IPS DF 6.9 (cell line): ENCODE measurements around the gene SPRYD3.
"Not testable (repeated sequence)": the region's sequence is repeated elsewhere in the genome, so short reads cannot be mapped to it uniquely, and the experiment has no call there.

ENCODE experiments used
- DNase-seq: peaks from one replicate; pipeline ENCODE4 v3.0.0-alpha.2; 2013; ENCODE audit warnings: low read depth, low spot score
- H3K27ac ChIP-seq: one replicate; pipeline ENCODE4 v1.5.1; 2013; ENCODE audit warnings: low read length, control low read depth
- H3K27me3 ChIP-seq: 2 replicates; pipeline ENCODE4 v1.6.1; 2013; ENCODE audit warnings: mild to moderate bottlenecking, low read length; ENCODE audit not compliant: control insufficient read depth, insufficient read depth
- H3K36me3 ChIP-seq: 2 replicates; pipeline ENCODE4 v1.6.1; 2013; ENCODE audit warnings: low read length; ENCODE audit not compliant: control insufficient read depth, insufficient read depth
- H3K4me1 ChIP-seq: 2 replicates; pipeline ENCODE4 v1.6.1; 2013; ENCODE audit warnings: low read length; ENCODE audit not compliant: control insufficient read depth, insufficient read depth
- H3K4me3 ChIP-seq: 2 replicates; pipeline ENCODE4 v1.5.1; 2013; ENCODE audit warnings: mild to moderate bottlenecking, low read length
- H3K9me3 ChIP-seq: 2 replicates; pipeline ENCODE4 v1.6.1; 2013; ENCODE audit warnings: low read length, inconsistent platforms; ENCODE audit not compliant: control insufficient read depth, insufficient read depth
- WGBS: extraction: QIAGEN DNeasy Blood & Tissue Kit; methylation state at CpG from one replicate; pipeline ENCODE4 v1.1.7; 2013; ENCODE audit warnings: mixed read lengths, missing lambda C conversion rate; ENCODE audit not compliant: insufficient read length, insufficient coverage; 5-methylcytosine and 5-hydroxymethylcytosine counted together

SPRYD3 gene

GRCh38 chr12:53101266-53101665 lies 22.1 kb upstream of the SPRYD3 start:
- no peak overlapping the region for H3K27ac ChIP-seq
- no peaks in the 10 kb centered on the region for H3K9me3 ChIP-seq
- WGBS = no CpG with 5 or more reads among the region's 7 CpGs
- peaks cover 5% of the 10 kb centered on the region for H3K4me1 ChIP-seq
- peaks cover 4% of the 10 kb centered on the region; the same call in 1 of the 2 replicates for H3K27me3 ChIP-seq
- H3K4me3 ChIP-seq = no peak overlapping the region
- H3K36me3 ChIP-seq = no peaks in the 10 kb centered on the region
- DNase-seq = no peak

- H3K4me1 ChIP-seq = peaks cover 8% of the 10 kb centered on the region
- H3K9me3 ChIP-seq = no peaks in the 10 kb centered on the region
- H3K27ac ChIP-seq = no peak overlapping the region
- H3K36me3 ChIP-seq = no peaks in the 10 kb centered on the region
- no CpG with 5 or more reads among the region's 13 CpGs for WGBS
- H3K4me3 ChIP-seq = no peak overlapping the region
- peaks cover 4% of the 10 kb centered on the region; the same call in 1 of the 2 replicates for H3K27me3 ChIP-seq
- DNase-seq = no peak
These were observed 21.4 kb upstream of the SPRYD3 start for GRCh38 chr12:53100466-53101151.

- Histone ChIP-seq H3K9me3 (no peaks in the 10 kb centered on the region), H3K4me1 (peaks cover 8% of the 10 kb centered on the region), H3K27me3 (peaks cover 4% of the 10 kb centered on the region; the same call in 1 of the 2 replicates), H3K4me3 (no peak overlapping the region), H3K27ac (no peak overlapping the region), H3K36me3 (no peaks in the 10 kb centered on the region)
- no CpG with 5 or more reads among the region's 6 CpGs for WGBS
- no peak for DNase-seq
These were observed 20.1 kb upstream of the SPRYD3 start for GRCh38 chr12:53099071-53099882.

- Histone ChIP-seq H3K27ac (no peak overlapping the region), H3K4me1 (peaks cover 8% of the 10 kb centered on the region), H3K9me3 (no peaks in the 10 kb centered on the region), H3K36me3 (no peaks in the 10 kb centered on the region), H3K27me3 (peaks cover 4% of the 10 kb centered on the region; the same call in 1 of the 2 replicates), H3K4me3 (peak overlapping the region; percentile 61; the same call in 1 of the 2 replicates)
- no CpG with 5 or more reads among the region's 13 CpGs for WGBS
- no peak for DNase-seq
These were observed 19.3 kb upstream of the SPRYD3 start for GRCh38 chr12:53098354-53098981.

- Histone ChIP-seq H3K9me3 (no peaks in the 10 kb centered on the region), H3K27me3 (peaks cover 4% of the 10 kb centered on the region; the same call in 1 of the 2 replicates), H3K36me3 (no peaks in the 10 kb centered on the region), H3K4me1 (peaks cover 8% of the 10 kb centered on the region), H3K27ac (no peak within 1 kb of the TSS), H3K4me3 (peak within 1 kb of the TSS; percentile 61)
- WGBS = no CpG with 5 or more reads among the region's 51 CpGs
- no peak for DNase-seq
These were observed 18.6 kb upstream of the SPRYD3 start, which contains the start of gene IGFBP6 for GRCh38 chr12:53097564-53098353. IGFBP6 (plus strand) TSS chr12:53097667; CDS start chr12:53097718, 51 bp downstream.

- H3K27ac ChIP-seq = no peak overlapping the region
- no peak for DNase-seq
- WGBS = no CpG with 5 or more reads among the region's 9 CpGs
- peak overlapping the region; percentile 61; the same call in 1 of the 2 replicates for H3K4me3 ChIP-seq
- peaks cover 4% of the 10 kb centered on the region; the same call in 1 of the 2 replicates for H3K27me3 ChIP-seq
- no peaks in the 10 kb centered on the region for H3K36me3 ChIP-seq
- H3K4me1 ChIP-seq = peaks cover 8% of the 10 kb centered on the region
- no peaks in the 10 kb centered on the region for H3K9me3 ChIP-seq
These were observed 18.0 kb upstream of the SPRYD3 start for GRCh38 chr12:53097207-53097563.

- peaks cover 8% of the 10 kb centered on the region for H3K4me1 ChIP-seq
- H3K27ac ChIP-seq = no peak overlapping the region
- H3K36me3 ChIP-seq = no peaks in the 10 kb centered on the region
- no peaks in the 10 kb centered on the region for H3K9me3 ChIP-seq
- H3K4me3 ChIP-seq = peak overlapping the region; percentile 61; the same call in 1 of the 2 replicates
- no peak for DNase-seq
- no CpG with 5 or more reads among the region's 9 CpGs for WGBS
- H3K27me3 ChIP-seq = peaks cover 4% of the 10 kb centered on the region; the same call in 1 of the 2 replicates
These were observed 17.6 kb upstream of the SPRYD3 start for GRCh38 chr12:53096759-53097158.

GRCh38 chr12:53096089-53096741 lies 17.0 kb upstream of the SPRYD3 start:
- no peak for DNase-seq
- Histone ChIP-seq H3K27me3 (peaks cover 4% of the 10 kb centered on the region; the same call in 1 of the 2 replicates), H3K27ac (no peak overlapping the region), H3K4me1 (peaks cover 8% of the 10 kb centered on the region), H3K4me3 (peak overlapping the region; percentile 61; the same call in 1 of the 2 replicates), H3K36me3 (no peaks in the 10 kb centered on the region), H3K9me3 (no peaks in the 10 kb centered on the region)
- WGBS = no CpG with 5 or more reads among the region's 11 CpGs

GRCh38 chr12:53095596-53095895 lies 16.4 kb upstream of the SPRYD3 start:
- H3K9me3 ChIP-seq, H3K4me1 ChIP-seq, H3K36me3 ChIP-seq, H3K27ac ChIP-seq, H3K4me3 ChIP-seq, DNase-seq, H3K27me3 ChIP-seq: not testable (repeated sequence)
- WGBS = no CpG with 5 or more reads among the region's 3 CpGs
